HepG2 (cell line): ENCODE measurements around the gene C1orf159. TPM values are rescaled to one million over a fixed set of nuclear protein-coding genes. Genes with fewer than 3 reads are reported as not detected.

Source experiments
- CBFB ChIP-seq: sonication (generic); formaldehyde crosslinking; IDR thresholded peaks from 2 replicates; pipeline ENCODE4 v1.4.0; 2020; ENCODE audit warnings: missing genetic modification reagents
- ELK4 ChIP-seq: sonication (generic); formaldehyde crosslinking; IDR thresholded peaks from 2 replicates; pipeline ENCODE4 v1.9.0; 2021; ENCODE audit warnings: missing genetic modification reagents, borderline replicate concordance
- FOXA3 ChIP-seq: IDR thresholded peaks from 2 replicates; pipeline ENCODE4 v1.6.1; 2016; ENCODE audit warnings: missing genetic modification reagents, missing compliant biosample characterization
- GABPB1 ChIP-seq: IDR thresholded peaks from 2 replicates; pipeline ENCODE4 v1.6.1; 2016; ENCODE audit warnings: mild to moderate bottlenecking, missing genetic modification reagents, moderate library complexity, missing compliant biosample characterization
- HNF4G ChIP-seq, 2 experiments: sonication (generic) in 1 of 2; formaldehyde crosslinking in 1 of 2; IDR thresholded peaks; 2 replicates each; pipeline versions ENCODE4 v1.4.0 to v1.6.1; 2011 to 2020; ENCODE audit warnings: borderline replicate concordance in 2 of 2, low read depth in 2 of 2, mild to moderate bottlenecking in 2 of 2, low read length in 1 of 2, missing genetic modification reagents in 1 of 2, moderate library complexity in 1 of 2
- JDP2 ChIP-seq: sonication (generic); formaldehyde crosslinking; IDR thresholded peaks from 2 replicates; pipeline ENCODE4 v1.8.1; 2022; ENCODE audit warnings: missing genetic modification reagents, borderline replicate concordance
- KLF12 ChIP-seq: sonication (generic); formaldehyde crosslinking; IDR thresholded peaks from 2 replicates; pipeline ENCODE4 v1.4.0; 2020; ENCODE audit warnings: missing genetic modification reagents, borderline replicate concordance
- MBNL3 ChIP-seq: fragments of 250-450 bp; sonication (Bioruptor Pico); conservative IDR thresholded peaks from 2 replicates; pipeline ENCODE4 v1.8.0; 2022; ENCODE audit warnings: mild to moderate bottlenecking, inconsistent platforms
- NR1H2 ChIP-seq: sonication (generic); formaldehyde crosslinking; IDR thresholded peaks from 2 replicates; pipeline ENCODE4 v1.8.1; 2022; ENCODE audit warnings: low read depth, missing genetic modification reagents, borderline replicate concordance
- RCOR2 ChIP-seq: IDR thresholded peaks from 2 replicates; pipeline ENCODE4 v1.6.1; 2016; ENCODE audit warnings: missing biosample characterization, missing genetic modification reagents
- RNF219 ChIP-seq: sonication (generic); formaldehyde crosslinking; IDR thresholded peaks from 2 replicates; pipeline ENCODE4 v1.5.0; 2020; ENCODE audit warnings: mild to moderate bottlenecking, missing genetic modification reagents
- SNAPC4 ChIP-seq: sonication (generic); formaldehyde crosslinking; IDR thresholded peaks from 2 replicates; pipeline ENCODE4 v1.4.0; 2020; ENCODE audit warnings: mild to moderate bottlenecking, missing genetic modification reagents
- TBX2 ChIP-seq: sonication (generic); formaldehyde crosslinking; IDR thresholded peaks from 2 replicates; pipeline ENCODE4 v1.5.0; 2020; ENCODE audit warnings: missing genetic modification reagents, mild to moderate bottlenecking, borderline replicate concordance
- TEF ChIP-seq: sonication (generic); formaldehyde crosslinking; IDR thresholded peaks from 2 replicates; pipeline ENCODE4 v1.5.0; 2020; ENCODE audit warnings: missing genetic modification reagents
- ZBTB20 ChIP-seq: sonication (generic); formaldehyde crosslinking; IDR thresholded peaks from 2 replicates; pipeline ENCODE4 v1.8.1; 2023; ENCODE audit warnings: missing genetic modification reagents, low read depth, mild to moderate bottlenecking, borderline replicate concordance
- ZFAT ChIP-seq: sonication (generic); formaldehyde crosslinking; conservative IDR thresholded peaks from 2 replicates; pipeline ENCODE4 v1.8.1; 2023; ENCODE audit warnings: missing genetic modification reagents, inconsistent platforms
- ZFP36 ChIP-seq: fragments of 150-350 bp; IDR thresholded peaks from 2 replicates; pipeline ENCODE4 v1.6.1; 2018; ENCODE audit warnings: borderline replicate concordance, low read length, low read depth; ENCODE audit not compliant: partially characterized antibody
- ZNF260 ChIP-seq: sonication (generic); formaldehyde crosslinking; IDR thresholded peaks from 2 replicates; pipeline ENCODE4 v1.4.0; 2020; ENCODE audit warnings: missing genetic modification reagents, low read depth, mild to moderate bottlenecking, borderline replicate concordance
- ZNF562 ChIP-seq: sonication (generic); formaldehyde crosslinking; IDR thresholded peaks from 2 replicates; pipeline ENCODE4 v1.8.0; 2022; ENCODE audit warnings: missing genetic modification reagents, borderline replicate concordance
- polyA plus RNA-seq, 8 experiments: library from polyadenylated mRNA; depleted of rRNA in 3 of 8; stranded (reverse) in 7 of 8; unstranded in 1 of 8; fragments of >200 nt; fragmentation: Illumina TruSeq in 4 of 8; extraction: Trizol in 4 of 8; gene quantifications; 2 replicates each; pipeline versions ENCODE4 v1.2.1 to v1.2.3, GENCODE V29; 2011 to 2016; ENCODE audit warnings: low read depth in 4 of 8, missing spikeins in 1 of 8, mixed read lengths in 1 of 8; ENCODE audit not compliant: insufficient read depth in 1 of 8
- total RNA-seq, 5 experiments: library from RNA; depleted of rRNA; stranded (reverse); fragments of >200 nt; fragmentation: Illumina TruSeq; extraction: Trizol; gene quantifications; 2 replicates each; pipeline ENCODE4 v1.2.3, GENCODE V29; 2016; ENCODE audit warnings: low read depth in 1 of 5

The C1orf159 gene
- total and polyA plus RNA-seq, 2 of the 13 experiments (the other 11 are each of a cell fraction or from before 2014, with no cell fraction given): 3.8 to 6.7 TPM

- no peak for TF ChIP-seq HNF4G (IDR thresholded peaks at IDR 0.05; ENCODE audit: borderline replicate concordance, low read depth, low read length)
- TF ChIP-seq HNF4G (CRISPR knock-in tag; IDR thresholded peaks at IDR 0.05; ENCODE audit: borderline replicate concordance, low read depth): no peak
- no peak for TF ChIP-seq RNF219 (CRISPR knock-in tag)
- peak; percentile 15; the same call in 1 of the 2 replicates for TF ChIP-seq TBX2 (CRISPR knock-in tag)
- no peak; the same call in 1 of the 2 replicates for TF ChIP-seq KLF12 (CRISPR knock-in tag)
- TF ChIP-seq TEF: no peak
- TF ChIP-seq ELK4 (CRISPR knock-in tag): no peak
- TF ChIP-seq GABPB1 (CRISPR knock-in tag): peak; percentile 67; the same call in 1 of the 2 replicates
- TF ChIP-seq FOXA3 (CRISPR knock-in tag): 0 out of 2 replicates have a peak, but pooled peaks have one; percentile 9
- no peak for TF ChIP-seq ZNF260
- TF ChIP-seq CBFB (CRISPR knock-in tag): no peak
- TF ChIP-seq ZBTB20 (CRISPR knock-in tag): peak; percentile 66; the same call in 1 of the 2 replicates
- no peak for TF ChIP-seq MBNL3 (CRISPR knock-in tag)
- no peak for TF ChIP-seq JDP2 (CRISPR knock-in tag)
- TF ChIP-seq SNAPC4 (CRISPR knock-in tag): no peak
- no peak for TF ChIP-seq ZFP36
- no peak for TF ChIP-seq ZFAT (CRISPR knock-in tag)
- no peak for TF ChIP-seq NR1H2 (CRISPR knock-in tag)
- TF ChIP-seq ZNF562 (CRISPR knock-in tag): no peak
- no peak for TF ChIP-seq RCOR2
These were observed 6.4 kb upstream of the C1orf159 start (continued) for GRCh38 chr1:1122078-1122811.
